HCT116 (cell line): ENCODE data around the gene FOS. TPM values are rescaled to one million over a fixed set of nuclear protein-coding genes. Genes with fewer than 3 reads are reported as not detected.

ENCODE experiments used
- ATAC-seq: fragments of 200-7000 bp; cut with Tn5 transposase; 2 replicates; pipeline ENCODE4 v1.9.1; 2020; ENCODE audit warnings: mild to moderate bottlenecking, moderate library complexity
- BruUV-seq: library from RNA; stranded (reverse); fragments of 400-500 nt; replicated peaks from 2 replicates; lab custom pipeline; 2021; lab: Mats Ljungman, UMichigan
- CTCF ChIA-PET: fragments of 300-600 bp; sonication (Branson Sonifier 250); formaldehyde crosslinking; loops from one replicate; lab custom pipeline; 2021; ENCODE audit warnings: antibody characterized with exemption; lab: Charles Lee
- POLR2A ChIA-PET: fragments of 300-600, 350-600 bp; sonication (Branson Sonifier 250); formaldehyde crosslinking; loops from one replicate; lab custom pipeline; 2021; ENCODE audit warnings: antibody characterized with exemption; lab: Charles Lee
- RAD21 ChIA-PET, 2 experiments: fragments of 300-600 bp; sonication (Branson Sonifier 250); formaldehyde crosslinking; loops; one replicate each; lab custom pipeline; 2023; ENCODE audit warnings: low total read pairs in 2 of 2; ENCODE audit not compliant: uncharacterized antibody in 2 of 2, unreplicated experiment in 2 of 2, low non-redundant PET in 1 of 2; lab: Charles Lee
- DNase-seq: peaks from one replicate; pipeline ENCODE4 v3.0.0-alpha.2; 2010; ENCODE audit warnings: low read depth, low spot score
- H2AFZ ChIP-seq: fragments of 200-600 bp; shearing (Covaris generic), sonication (generic); 2 replicates; pipeline ENCODE4 v1.6.1; 2017; ENCODE audit warnings: low read depth, mixed run types, mixed read lengths, antibody characterized with exemption, low read length; ENCODE audit not compliant: poor library complexity, severe bottlenecking
- H3K27ac ChIP-seq: 2 replicates; pipeline ENCODE4 v1.5.1; 2012; ENCODE audit warnings: low read depth, low read length
- H3K27me3 ChIP-seq: fragments of 200-600 bp; sonication (generic); 2 replicates; pipeline ENCODE4 v1.6.1; 2016; ENCODE audit warnings: mixed run types, low read length, mixed read lengths; ENCODE audit not compliant: insufficient read depth
- H3K36me3 ChIP-seq, 2 experiments: fragments of 200-500 bp in 1 of 2; fragments of 200-600 bp in 1 of 2; sonication (Bioruptor generic) in 1 of 2; sonication (generic) in 1 of 2; 2 replicates each; pipeline versions ENCODE4 v1.5.1 to v1.6.1; 2014 to 2016; ENCODE audit warnings: low read length in 2 of 2, inconsistent platforms in 1 of 2, mixed read lengths in 1 of 2, mixed run types in 1 of 2; ENCODE audit not compliant: insufficient read depth in 2 of 2, control insufficient read depth in 1 of 2
- H3K4me1 ChIP-seq, 2 experiments: fragments of 200-600 bp in 1 of 2; sonication (generic) in 1 of 2; 2 replicates each; pipeline versions ENCODE4 v1.5.1 to v1.6.1; 2012 to 2017; ENCODE audit warnings: low read length in 2 of 2, inconsistent platforms in 1 of 2, mild to moderate bottlenecking in 1 of 2, mixed read lengths in 1 of 2, mixed run types in 1 of 2, moderate library complexity in 1 of 2; ENCODE audit not compliant: insufficient read depth in 2 of 2, control insufficient read depth in 1 of 2
- H3K4me2 ChIP-seq: fragments of 200-600 bp; sonication (generic); 2 replicates; pipeline ENCODE4 v1.6.1; 2017; ENCODE audit warnings: mixed run types, low read length, mixed read lengths
- H3K4me3 ChIP-seq, 2 experiments: fragments of 200-600 bp in 1 of 2; sonication (generic) in 1 of 2; replicated peaks in 1 of 2; 2 replicates each; pipeline ENCODE4 v1.5.1; 2011 to 2016; ENCODE audit warnings: low read length in 2 of 2, control low read depth in 1 of 2, low read depth in 1 of 2, mild to moderate bottlenecking in 1 of 2, mixed read lengths in 1 of 2, mixed run types in 1 of 2
- H3K79me2 ChIP-seq: fragments of 200-600 bp; sonication (generic); 2 replicates; pipeline ENCODE4 v1.6.1; 2017; ENCODE audit warnings: mild to moderate bottlenecking, mixed run types, low read length, moderate library complexity, mixed read lengths; ENCODE audit not compliant: insufficient read depth
- H3K9ac ChIP-seq: fragments of 200-600 bp; sonication (generic); 2 replicates; pipeline ENCODE4 v1.6.1; 2016; ENCODE audit warnings: low read length, mixed read lengths
- H3K9me2 ChIP-seq: fragments of 200-600 bp; sonication (generic), shearing (Covaris generic); 2 replicates; pipeline ENCODE4 v1.6.1; 2017; ENCODE audit warnings: mixed run types, mild to moderate bottlenecking, moderate library complexity; ENCODE audit not compliant: insufficient read depth
- H3K9me3 ChIP-seq, 2 experiments: fragments of 200-500 bp in 1 of 2; fragments of 200-600 bp in 1 of 2; sonication (Bioruptor generic) in 1 of 2; sonication (generic) in 1 of 2; 2 replicates each; pipeline ENCODE4 v1.6.1; 2014 to 2017; ENCODE audit warnings: low read length in 2 of 2, mixed read lengths in 2 of 2, inconsistent platforms in 1 of 2, low read depth in 1 of 2, mild to moderate bottlenecking in 1 of 2, mixed run types in 1 of 2, moderate library complexity in 1 of 2; ENCODE audit not compliant: control insufficient read depth in 1 of 2, insufficient read depth in 1 of 2
- H4K20me1 ChIP-seq: fragments of 200-600 bp; sonication (generic), shearing (Covaris generic); 2 replicates; pipeline ENCODE4 v1.6.1; 2017; ENCODE audit warnings: mixed run types, mild to moderate bottlenecking, moderate library complexity; ENCODE audit not compliant: insufficient read depth
- CBX3 ChIP-seq: IDR thresholded peaks from 2 replicates; pipeline ENCODE4 v1.6.1; 2012; ENCODE audit warnings: low read depth
- CEBPB ChIP-seq: IDR thresholded peaks from 2 replicates; pipeline ENCODE4 v1.6.1; 2012; ENCODE audit warnings: low read depth
- EGR1 ChIP-seq: IDR thresholded peaks from 2 replicates; pipeline ENCODE4 v1.6.1; 2012; ENCODE audit warnings: low read depth
- ELF1 ChIP-seq: IDR thresholded peaks from 2 replicates; pipeline ENCODE4 v1.6.1; 2012; ENCODE audit warnings: low read depth, borderline replicate concordance
- EZH2phosphoT487 ChIP-seq: fragments of 200-600 bp; IDR thresholded peaks from 2 replicates; pipeline ENCODE4 v1.6.1; 2018; ENCODE audit warnings: antibody characterized with exemption, borderline replicate concordance
- FOSL1 ChIP-seq: IDR thresholded peaks from 2 replicates; pipeline ENCODE4 v1.6.1; 2012; ENCODE audit warnings: low read depth
- POLR2A ChIP-seq: IDR thresholded peaks from 2 replicates; pipeline ENCODE4 v1.7.0; 2011; ENCODE audit warnings: borderline replicate concordance; ENCODE audit not compliant: insufficient read depth, insufficient read length; ENCODE audit errors: extremely low read depth
- POLR2AphosphoS5 ChIP-seq: IDR thresholded peaks from 2 replicates; pipeline ENCODE4 v1.6.1; 2011; ENCODE audit warnings: mild to moderate bottlenecking, low read depth, low read length, moderate library complexity
- RAD21 ChIP-seq: IDR thresholded peaks from 2 replicates; pipeline ENCODE4 v1.6.1; 2012; ENCODE audit warnings: low read depth, mild to moderate bottlenecking
- SIN3A ChIP-seq: IDR thresholded peaks from 2 replicates; pipeline ENCODE4 v1.6.1; 2012; ENCODE audit warnings: low read depth
- SRF ChIP-seq: IDR thresholded peaks from 2 replicates; pipeline ENCODE4 v1.6.1; 2012; ENCODE audit warnings: low read depth
- TCF7L2 ChIP-seq: IDR thresholded peaks from 2 replicates; pipeline ENCODE4 v1.7.0; 2011; ENCODE audit warnings: borderline replicate concordance, inconsistent platforms; ENCODE audit not compliant: insufficient read depth, insufficient read length; ENCODE audit errors: extremely low read depth
- YY1 ChIP-seq: IDR thresholded peaks from 2 replicates; pipeline ENCODE4 v1.6.1; 2011; ENCODE audit warnings: low read length, low read depth, moderate library complexity, mild to moderate bottlenecking; ENCODE audit not compliant: insufficient replicate concordance; ENCODE audit errors: extremely low read depth
- ZNF274 ChIP-seq: fragments of 200-500 bp; sonication (Bioruptor generic); IDR thresholded peaks from 2 replicates; pipeline ENCODE4 v1.6.1; 2014; ENCODE audit warnings: mild to moderate bottlenecking, low read depth, low read length, inconsistent platforms
- intact Hi-C: fragments of 100-400 bp; cut with micrococcal nuclease; formaldehyde crosslinking; loops from 2 replicates; pipeline ENCODE4 v1.10.0; 2022
- total RNA-seq: library from RNA; stranded (reverse); gene quantifications from one replicate; pipeline ENCODE4 v1.2.1, GENCODE V29; 2021; ENCODE audit not compliant: unreplicated experiment
- TF ChIP-seq, protein P1 (sequence below), 3 experiments: fragments of 200-600 bp in 1 of 3; sonication (generic) in 1 of 3; IDR thresholded peaks in 2 of 3; conservative IDR thresholded peaks in 1 of 3; 2 replicates each; pipeline ENCODE4 v1.5.1; 2012 to 2017; ENCODE audit warnings: low read depth in 2 of 3, low read length in 2 of 3, antibody characterized with exemption in 1 of 3, borderline replicate concordance in 1 of 3, control low read depth in 1 of 3, mild to moderate bottlenecking in 1 of 3, mixed read lengths in 1 of 3, mixed run types in 1 of 3, moderate library complexity in 1 of 3; ENCODE audit not compliant: insufficient read depth in 1 of 3
- TF ChIP-seq, protein P2 (sequence below): IDR thresholded peaks from 2 replicates; pipeline ENCODE4 v1.6.1; 2012; ENCODE audit warnings: low read depth
- TF ChIP-seq, protein P3 (sequence below): IDR thresholded peaks from 2 replicates; pipeline ENCODE4 v1.6.1; 2012
- TF ChIP-seq, protein P4 (sequence below): IDR thresholded peaks from 2 replicates; pipeline ENCODE4 v1.6.1; 2012
- TF ChIP-seq, protein P5 (sequence below): IDR thresholded peaks from 2 replicates; pipeline ENCODE4 v1.6.1; 2011; ENCODE audit warnings: mild to moderate bottlenecking, low read length, moderate library complexity; ENCODE audit not compliant: insufficient replicate concordance; ENCODE audit errors: extremely low read depth

The FOS gene
- total RNA-seq, 1 experiment from 2014 or later = 50.4 TPM

DNA sequence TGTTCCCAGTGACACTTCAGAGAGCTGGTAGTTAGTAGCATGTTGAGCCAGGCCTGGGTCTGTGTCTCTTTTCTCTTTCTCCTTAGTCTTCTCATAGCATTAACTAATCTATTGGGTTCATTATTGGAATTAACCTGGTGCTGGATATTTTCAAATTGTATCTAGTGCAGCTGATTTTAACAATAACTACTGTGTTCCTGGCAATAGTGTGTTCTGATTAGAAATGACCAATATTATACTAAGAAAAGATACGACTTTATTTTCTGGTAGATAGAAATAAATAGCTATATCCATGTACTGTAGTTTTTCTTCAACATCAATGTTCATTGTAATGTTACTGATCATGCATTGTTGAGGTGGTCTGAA, 3.0 kb downstream of the FOS start:
- H3K27me3 ChIP-seq = no peaks in the 10 kb centered on the region
- BruUV-seq = no TSS peak
- no peaks in the 10 kb centered on the region for H4K20me1 ChIP-seq
- H3K79me2 ChIP-seq = peaks cover 20% of the 10 kb centered on the region
- ChIA-PET RAD21 (no interaction called here), POLR2A (interaction anchor here (0.6 to 2.3 kb wide), 6 partner anchors 9 to 376 kb away, joined by 3 to 9 read pairs (median 4); no protein-coding TSS in a partner anchor), CTCF (no interaction called here)
- peaks cover 4 to 32% of the 10 kb centered on the region in 2 experiments for H3K4me1 ChIP-seq
- no peak for TF ChIP-seq RAD21
- no peak for TF ChIP-seq SIN3A
- TF ChIP-seq, protein P1, sequence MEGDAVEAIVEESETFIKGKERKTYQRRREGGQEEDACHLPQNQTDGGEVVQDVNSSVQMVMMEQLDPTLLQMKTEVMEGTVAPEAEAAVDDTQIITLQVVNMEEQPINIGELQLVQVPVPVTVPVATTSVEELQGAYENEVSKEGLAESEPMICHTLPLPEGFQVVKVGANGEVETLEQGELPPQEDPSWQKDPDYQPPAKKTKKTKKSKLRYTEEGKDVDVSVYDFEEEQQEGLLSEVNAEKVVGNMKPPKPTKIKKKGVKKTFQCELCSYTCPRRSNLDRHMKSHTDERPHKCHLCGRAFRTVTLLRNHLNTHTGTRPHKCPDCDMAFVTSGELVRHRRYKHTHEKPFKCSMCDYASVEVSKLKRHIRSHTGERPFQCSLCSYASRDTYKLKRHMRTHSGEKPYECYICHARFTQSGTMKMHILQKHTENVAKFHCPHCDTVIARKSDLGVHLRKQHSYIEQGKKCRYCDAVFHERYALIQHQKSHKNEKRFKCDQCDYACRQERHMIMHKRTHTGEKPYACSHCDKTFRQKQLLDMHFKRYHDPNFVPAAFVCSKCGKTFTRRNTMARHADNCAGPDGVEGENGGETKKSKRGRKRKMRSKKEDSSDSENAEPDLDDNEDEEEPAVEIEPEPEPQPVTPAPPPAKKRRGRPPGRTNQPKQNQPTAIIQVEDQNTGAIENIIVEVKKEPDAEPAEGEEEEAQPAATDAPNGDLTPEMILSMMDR (IDR thresholded peaks at IDR 0.05 in 2 of 3, conservative IDR thresholded peaks at IDR 0.05 in 1 of 3; ENCODE audit: borderline replicate concordance in 1 of 3, insufficient read depth in 1 of 3, low read depth in 2 of 3, low read length in 2 of 3) = no peak
- no peak for TF ChIP-seq EZH2phosphoT487
- no peak for TF ChIP-seq POLR2AphosphoS5
- no peak for TF ChIP-seq YY1
- TF ChIP-seq, protein P2, sequence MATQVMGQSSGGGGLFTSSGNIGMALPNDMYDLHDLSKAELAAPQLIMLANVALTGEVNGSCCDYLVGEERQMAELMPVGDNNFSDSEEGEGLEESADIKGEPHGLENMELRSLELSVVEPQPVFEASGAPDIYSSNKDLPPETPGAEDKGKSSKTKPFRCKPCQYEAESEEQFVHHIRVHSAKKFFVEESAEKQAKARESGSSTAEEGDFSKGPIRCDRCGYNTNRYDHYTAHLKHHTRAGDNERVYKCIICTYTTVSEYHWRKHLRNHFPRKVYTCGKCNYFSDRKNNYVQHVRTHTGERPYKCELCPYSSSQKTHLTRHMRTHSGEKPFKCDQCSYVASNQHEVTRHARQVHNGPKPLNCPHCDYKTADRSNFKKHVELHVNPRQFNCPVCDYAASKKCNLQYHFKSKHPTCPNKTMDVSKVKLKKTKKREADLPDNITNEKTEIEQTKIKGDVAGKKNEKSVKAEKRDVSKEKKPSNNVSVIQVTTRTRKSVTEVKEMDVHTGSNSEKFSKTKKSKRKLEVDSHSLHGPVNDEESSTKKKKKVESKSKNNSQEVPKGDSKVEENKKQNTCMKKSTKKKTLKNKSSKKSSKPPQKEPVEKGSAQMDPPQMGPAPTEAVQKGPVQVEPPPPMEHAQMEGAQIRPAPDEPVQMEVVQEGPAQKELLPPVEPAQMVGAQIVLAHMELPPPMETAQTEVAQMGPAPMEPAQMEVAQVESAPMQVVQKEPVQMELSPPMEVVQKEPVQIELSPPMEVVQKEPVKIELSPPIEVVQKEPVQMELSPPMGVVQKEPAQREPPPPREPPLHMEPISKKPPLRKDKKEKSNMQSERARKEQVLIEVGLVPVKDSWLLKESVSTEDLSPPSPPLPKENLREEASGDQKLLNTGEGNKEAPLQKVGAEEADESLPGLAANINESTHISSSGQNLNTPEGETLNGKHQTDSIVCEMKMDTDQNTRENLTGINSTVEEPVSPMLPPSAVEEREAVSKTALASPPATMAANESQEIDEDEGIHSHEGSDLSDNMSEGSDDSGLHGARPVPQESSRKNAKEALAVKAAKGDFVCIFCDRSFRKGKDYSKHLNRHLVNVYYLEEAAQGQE = no peak
- TF ChIP-seq CBX3 = no peak
- TF ChIP-seq ELF1 = no peak
- no peak for TF ChIP-seq CEBPB
- TF ChIP-seq, protein P3, sequence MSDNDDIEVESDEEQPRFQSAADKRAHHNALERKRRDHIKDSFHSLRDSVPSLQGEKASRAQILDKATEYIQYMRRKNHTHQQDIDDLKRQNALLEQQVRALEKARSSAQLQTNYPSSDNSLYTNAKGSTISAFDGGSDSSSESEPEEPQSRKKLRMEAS = no peak
- TF ChIP-seq SRF = no peak
- no peak for TF ChIP-seq EGR1
- TF ChIP-seq, protein P4, sequence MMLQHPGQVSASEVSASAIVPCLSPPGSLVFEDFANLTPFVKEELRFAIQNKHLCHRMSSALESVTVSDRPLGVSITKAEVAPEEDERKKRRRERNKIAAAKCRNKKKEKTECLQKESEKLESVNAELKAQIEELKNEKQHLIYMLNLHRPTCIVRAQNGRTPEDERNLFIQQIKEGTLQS = no peak
- no peak for TF ChIP-seq FOSL1
- TF ChIP-seq POLR2A = no peak
- no peak for TF ChIP-seq ZNF274
- TF ChIP-seq, protein P5, sequence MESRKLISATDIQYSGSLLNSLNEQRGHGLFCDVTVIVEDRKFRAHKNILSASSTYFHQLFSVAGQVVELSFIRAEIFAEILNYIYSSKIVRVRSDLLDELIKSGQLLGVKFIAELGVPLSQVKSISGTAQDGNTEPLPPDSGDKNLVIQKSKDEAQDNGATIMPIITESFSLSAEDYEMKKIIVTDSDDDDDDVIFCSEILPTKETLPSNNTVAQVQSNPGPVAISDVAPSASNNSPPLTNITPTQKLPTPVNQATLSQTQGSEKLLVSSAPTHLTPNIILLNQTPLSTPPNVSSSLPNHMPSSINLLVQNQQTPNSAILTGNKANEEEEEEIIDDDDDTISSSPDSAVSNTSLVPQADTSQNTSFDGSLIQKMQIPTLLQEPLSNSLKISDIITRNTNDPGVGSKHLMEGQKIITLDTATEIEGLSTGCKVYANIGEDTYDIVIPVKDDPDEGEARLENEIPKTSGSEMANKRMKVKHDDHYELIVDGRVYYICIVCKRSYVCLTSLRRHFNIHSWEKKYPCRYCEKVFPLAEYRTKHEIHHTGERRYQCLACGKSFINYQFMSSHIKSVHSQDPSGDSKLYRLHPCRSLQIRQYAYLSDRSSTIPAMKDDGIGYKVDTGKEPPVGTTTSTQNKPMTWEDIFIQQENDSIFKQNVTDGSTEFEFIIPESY = no peak
- TF ChIP-seq TCF7L2 = no peak
- no peak overlapping the region for H3K27ac ChIP-seq
- no peaks in the 10 kb centered on the region for H3K9me2 ChIP-seq
- H3K36me3 ChIP-seq = peaks cover 16 to 22% of the 10 kb centered on the region in 2 experiments
- H2AFZ ChIP-seq = no peak overlapping the region
- H3K4me2 ChIP-seq = no peak overlapping the region
- no peaks in the 10 kb centered on the region for H3K9me3 ChIP-seq
- H3K4me3 ChIP-seq = no peak overlapping the region
- intact Hi-C loops = no loop called here
- no peak for ATAC-seq
- H3K9ac ChIP-seq = no peak overlapping the region
- no peak for DNase-seq
